ENCODE data around the gene RASSF3. TPM values are rescaled to one million over a fixed set of nuclear protein-coding genes. Genes with fewer than 3 reads are reported as not detected.

RASSF3 gene
- total RNA-seq, 1 experiment from 2014 or later = 107 TPM

- Histone ChIP-seq H3K27me3 (ENCODE audit: control insufficient read depth, insufficient read depth, low read length) (no peaks in the 10 kb centered on the region), H3K9me3 (ENCODE audit: control insufficient read depth, insufficient read depth, low read depth, low read length) (no peaks in the 10 kb centered on the region), H3K4me3 (ENCODE audit: low read depth in 2 of 2, low read length in 2 of 2) (no peak overlapping the region), H3K27ac (ENCODE audit: low read length) (peak overlapping the region; percentile 3; the same call in 1 of the 2 replicates), H3K4me1 (ENCODE audit: control insufficient read depth, insufficient read depth, low read length) (peaks cover 52% of the 10 kb centered on the region), H3K36me3 (ENCODE audit: control insufficient read depth, insufficient read depth, low read length) (no peaks in the 10 kb centered on the region)
- ChIA-PET CTCF (no interaction called here), POLR2A (no interaction called here)
- no TSS peak for BruUV-seq (replicated peaks)
- DNase-seq (ENCODE audit: low read depth, low spot score) = no peak
- TF ChIP-seq SIN3A (IDR thresholded peaks at IDR 0.05; ENCODE audit: borderline replicate concordance, insufficient read depth, low read depth, low read length) (no peak), POLR2AphosphoS5 (IDR thresholded peaks at IDR 0.05; ENCODE audit: low read depth, low read length) (no peak), REST (IDR thresholded peaks at IDR 0.05; ENCODE audit: insufficient read depth in 1 of 2, low read depth in 2 of 2, low read length in 1 of 2) (no peak)
- ATAC-seq = no peak
- intact Hi-C loops (cut with micrococcal nuclease; ENCODE audit: unreplicated experiment) = no loop called here
- in situ Hi-C loops (cut with HindIII; ENCODE audit: low pct_unique_long_range_greater_than_20kb, low sequenced_read_pairs) = no loop called here
Measured at GRCh38 chr12:64660237-64661018, 50.1 kb downstream of the RASSF3 start.

GRCh38 chr12:64663015-64663414 lies 52.7 kb downstream of the RASSF3 start:
- Histone ChIP-seq H3K36me3 (ENCODE audit: control insufficient read depth, insufficient read depth, low read length) (no peaks in the 10 kb centered on the region), H3K4me3 (ENCODE audit: low read depth in 2 of 2, low read length in 2 of 2) (no peak overlapping the region), H3K4me1 (ENCODE audit: control insufficient read depth, insufficient read depth, low read length) (peaks cover 65% of the 10 kb centered on the region), H3K27ac (ENCODE audit: low read length) (peak overlapping the region; percentile 12; the same call in 1 of the 2 replicates), H3K27me3 (ENCODE audit: control insufficient read depth, insufficient read depth, low read length) (no peaks in the 10 kb centered on the region), H3K9me3 (ENCODE audit: control insufficient read depth, insufficient read depth, low read depth, low read length) (no peaks in the 10 kb centered on the region)
- POLR2A ChIA-PET = no interaction called here
- CTCF ChIA-PET = interaction anchor here (0.5 kb wide), 1 partner anchor 1114 kb away, joined by 3 read pairs; no protein-coding TSS in a partner anchor
- BruUV-seq (replicated peaks) = no TSS peak
- DNase-seq (ENCODE audit: low read depth, low spot score) (no peak), ATAC-seq (no peak)
- in situ Hi-C loops (cut with HindIII; ENCODE audit: low pct_unique_long_range_greater_than_20kb, low sequenced_read_pairs) (no loop called here), intact Hi-C loops (cut with micrococcal nuclease; ENCODE audit: unreplicated experiment) (no loop called here)
- TF ChIP-seq CTCF (IDR thresholded peaks at IDR 0.05) (no peak), POLR2AphosphoS5 (IDR thresholded peaks at IDR 0.05; ENCODE audit: low read depth, low read length) (no peak), REST (IDR thresholded peaks at IDR 0.05; ENCODE audit: insufficient read depth in 1 of 2, low read depth in 2 of 2, low read length in 1 of 2) (no peak), TCF7L2 (IDR thresholded peaks at IDR 0.05; ENCODE audit: low read depth, low read length) (no peak), SIN3A (IDR thresholded peaks at IDR 0.05; ENCODE audit: borderline replicate concordance, insufficient read depth, low read depth, low read length) (no peak)

Measured in Panc1 (cell line).